ENCODE data around the gene ARHGAP23. TPM values are rescaled to one million over a fixed set of nuclear protein-coding genes. Genes with fewer than 3 reads are reported as not detected.

ARHGAP23 gene
- total RNA-seq, 1 experiment from 2014 or later: 97.9 TPM

DNA sequence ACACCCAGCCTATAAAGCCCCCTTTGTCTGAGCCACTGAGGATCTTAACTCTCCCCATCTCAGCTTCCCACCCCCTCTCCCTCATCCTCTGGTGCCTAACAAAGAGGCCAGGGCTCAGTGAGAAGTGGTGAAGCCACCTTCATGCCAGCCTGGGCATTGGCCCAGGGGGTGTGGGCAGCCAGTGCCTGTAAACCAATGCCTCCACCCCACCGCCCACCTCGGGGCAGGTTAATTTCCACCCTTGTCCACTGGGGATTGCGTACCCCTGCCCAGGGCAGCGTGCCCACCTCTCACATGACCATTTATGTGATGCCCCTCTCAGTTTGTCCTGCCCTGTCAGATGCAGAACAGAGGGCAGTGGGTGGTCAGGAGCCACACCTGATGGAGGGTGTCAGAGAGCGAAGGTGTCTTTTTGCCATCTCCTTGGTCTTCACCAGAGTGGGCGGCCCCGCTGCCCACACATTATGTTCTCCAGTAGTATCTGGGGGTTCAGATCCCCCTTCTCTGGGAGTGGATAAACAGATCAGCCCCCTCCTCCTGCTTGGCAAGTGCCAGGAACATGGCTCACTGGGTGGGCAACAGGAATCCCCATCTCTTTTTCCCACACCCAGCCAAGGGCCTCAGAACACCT lies 10.1 kb upstream of the ARHGAP23 start:
- Mint-ChIP-seq H3K4me1 (peaks cover 57 to 80% of the 10 kb centered on the region in 2 experiments), H3K9me3 (no peaks in the 10 kb centered on the region), H3K4me3 (peak overlapping the region; percentile 74 to 92), H3K36me3 (ENCODE audit: insufficient read depth in 1 of 3, low read depth in 3 of 3) (no peaks in the 10 kb centered on the region; a peak in 1 of 7 replicates), H3K27me3 (ENCODE audit: low read depth) (peaks cover 37% of the 10 kb centered on the region), H3K27ac (peak overlapping the region in 1 of 3 experiments; percentile 52; a peak in 1 of 7 replicates)
- Histone ChIP-seq H3K9me3 (ENCODE audit: control insufficient read depth, low read depth, low read length) (no peaks in the 10 kb centered on the region), H2AFZ (ENCODE audit: low read length) (no peak overlapping the region), H3K4ac (ENCODE audit: low read depth, low read length) (no peak overlapping the region), H3K18ac (ENCODE audit: insufficient read length, low read depth, low read length) (no peak overlapping the region), H2BK12ac (ENCODE audit: insufficient read length, low read depth, low read length) (no peak overlapping the region), H3K9ac (ENCODE audit: extremely low read depth, insufficient read length, low read length) (no peak overlapping the region), H3K79me1 (ENCODE audit: insufficient read depth, low read depth, low read length, poor library complexity, severe bottlenecking) (no peaks in the 10 kb centered on the region), H4K8ac (replicated peaks; ENCODE audit: insufficient read length, low read depth, low read length) (no peak overlapping the region), H3K27me3 (ENCODE audit: insufficient read depth, low read length) (peaks cover 3% of the 10 kb centered on the region; the same call in 1 of the 2 replicates), H3K4me2 (ENCODE audit: insufficient read depth, insufficient read length, low read length) (peak overlapping the region; percentile 82), H3K27ac (ENCODE audit: insufficient read length, low read depth, low read length) (no peak overlapping the region), H4K20me1 (ENCODE audit: control insufficient read depth, insufficient read depth, insufficient read length) (peaks cover 2% of the 10 kb centered on the region), H3T11ph (ENCODE audit: low read length) (no peak overlapping the region), H2BK120ac (ENCODE audit: low read depth, low read length, poor library complexity, severe bottlenecking) (no peak overlapping the region), H3K4me1 (ENCODE audit: insufficient read depth, low read length) (peaks cover 16% of the 10 kb centered on the region; the same call in 1 of the 2 replicates), H3K23me2 (ENCODE audit: insufficient read length, low read depth, low read length, poor library complexity, severe bottlenecking) (peaks cover 22% of the 10 kb centered on the region), H2BK15ac (ENCODE audit: low read depth, low read length) (no peak overlapping the region), H2BK5ac (ENCODE audit: insufficient read length, low read length) (no peak overlapping the region), H4K91ac (ENCODE audit: insufficient read length, low read depth, low read length) (no peak overlapping the region), H2BK20ac (ENCODE audit: low read depth, low read length, poor library complexity, severe bottlenecking) (no peak overlapping the region), H3K14ac (ENCODE audit: insufficient read depth, low read length) (no peak overlapping the region; the same call in 1 of the 2 replicates), H3K56ac (ENCODE audit: insufficient read length, low read depth, low read length) (no peak overlapping the region), H4K5ac (ENCODE audit: insufficient read length, low read depth, low read length) (no peak overlapping the region), H3K79me2 (ENCODE audit: insufficient read depth, low read length) (no peaks in the 10 kb centered on the region), H2AK5ac (ENCODE audit: insufficient read length, low read length) (no peak overlapping the region), H3K23ac (ENCODE audit: insufficient read length, low read depth, low read length) (no peak overlapping the region)
- WGBS (ENCODE audit: extremely low coverage, insufficient read length, low lambda C conversion rate): no CpG with 5 or more reads among the region's 7 CpGs
- TF ChIP-seq, protein P1, sequence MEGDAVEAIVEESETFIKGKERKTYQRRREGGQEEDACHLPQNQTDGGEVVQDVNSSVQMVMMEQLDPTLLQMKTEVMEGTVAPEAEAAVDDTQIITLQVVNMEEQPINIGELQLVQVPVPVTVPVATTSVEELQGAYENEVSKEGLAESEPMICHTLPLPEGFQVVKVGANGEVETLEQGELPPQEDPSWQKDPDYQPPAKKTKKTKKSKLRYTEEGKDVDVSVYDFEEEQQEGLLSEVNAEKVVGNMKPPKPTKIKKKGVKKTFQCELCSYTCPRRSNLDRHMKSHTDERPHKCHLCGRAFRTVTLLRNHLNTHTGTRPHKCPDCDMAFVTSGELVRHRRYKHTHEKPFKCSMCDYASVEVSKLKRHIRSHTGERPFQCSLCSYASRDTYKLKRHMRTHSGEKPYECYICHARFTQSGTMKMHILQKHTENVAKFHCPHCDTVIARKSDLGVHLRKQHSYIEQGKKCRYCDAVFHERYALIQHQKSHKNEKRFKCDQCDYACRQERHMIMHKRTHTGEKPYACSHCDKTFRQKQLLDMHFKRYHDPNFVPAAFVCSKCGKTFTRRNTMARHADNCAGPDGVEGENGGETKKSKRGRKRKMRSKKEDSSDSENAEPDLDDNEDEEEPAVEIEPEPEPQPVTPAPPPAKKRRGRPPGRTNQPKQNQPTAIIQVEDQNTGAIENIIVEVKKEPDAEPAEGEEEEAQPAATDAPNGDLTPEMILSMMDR (conservative IDR thresholded peaks at IDR 0.05): no peak
- DNase-seq: no peak
